ENCODE measurements around the gene OR52D1.

OR52D1 gene

DNA sequence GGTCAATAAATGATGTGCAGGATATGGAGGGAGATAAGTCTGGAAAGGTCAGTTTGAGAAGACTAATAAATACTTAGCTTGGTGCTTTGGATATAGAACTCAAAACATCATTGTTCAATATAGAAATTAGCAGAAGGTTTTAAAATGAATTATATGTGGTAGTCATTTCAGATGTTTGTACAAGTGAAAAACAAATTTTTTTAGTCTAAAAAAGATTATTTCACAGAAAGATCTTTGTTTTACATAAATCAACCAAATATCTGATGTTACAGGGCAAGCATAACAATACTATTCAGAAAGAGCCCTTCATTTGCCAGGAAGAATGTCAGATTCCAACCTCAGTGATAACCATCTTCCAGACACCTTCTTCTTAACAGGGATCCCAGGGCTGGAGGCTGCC, at the start of gene OR52D1:
Gene OR52D1 (plus strand): TSS at position 301 of the 400 bp plus-strand sequence. CDS start 22 bp downstream, at position 323.
- no peak for DNase-seq

DNA sequence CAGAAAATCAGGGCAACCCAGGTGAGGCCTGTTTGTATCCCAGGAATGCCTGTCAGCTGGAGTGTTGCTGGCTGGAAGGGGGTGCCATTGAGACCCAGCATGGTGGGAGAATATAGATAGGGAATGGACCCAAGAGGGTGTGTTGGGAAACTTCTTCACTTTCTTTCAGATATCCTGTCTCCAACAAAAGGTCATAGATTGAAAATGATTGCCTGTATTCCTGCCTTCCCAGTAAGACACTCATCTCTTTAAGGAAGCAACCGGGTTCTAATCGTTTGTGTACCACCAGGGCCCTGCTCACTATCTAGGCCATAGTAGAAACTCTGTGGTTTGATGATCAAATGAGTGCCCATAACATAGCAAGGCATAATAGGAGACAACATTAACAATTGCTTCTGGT, 47.1 kb upstream of the OR52D1 start, which contains the start of gene OR51I1:
Gene OR51I1 (minus strand): TSS at position 101 of the 400 bp plus-strand sequence. CDS start 0 bp downstream, at position 101.
- DNase-seq: no peak

DNA sequence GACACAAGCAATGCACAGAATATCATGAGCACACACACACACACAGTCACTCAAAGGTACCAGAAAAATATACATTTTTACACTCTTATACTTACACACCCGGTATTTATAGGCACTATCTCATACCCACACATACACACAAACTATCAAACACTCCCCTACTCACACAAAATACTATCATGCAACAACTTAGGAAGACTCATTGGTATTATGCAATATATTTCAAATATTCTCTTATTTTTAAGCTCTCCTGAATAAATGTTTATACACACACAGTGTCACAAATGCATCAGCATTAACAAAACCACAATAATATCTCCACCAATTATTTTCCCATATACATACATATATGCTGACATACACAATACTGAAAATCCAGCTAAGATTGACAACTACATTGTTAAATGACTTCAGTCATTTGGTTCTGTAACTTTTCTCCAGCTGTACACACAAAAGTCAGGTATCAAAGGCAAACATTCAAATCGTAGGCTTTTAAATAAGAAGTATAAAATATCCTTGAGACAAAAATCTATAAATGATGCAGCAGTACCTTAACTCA, 44.6 kb upstream of the OR52D1 start:
- DNase-seq: no peak

DNA sequence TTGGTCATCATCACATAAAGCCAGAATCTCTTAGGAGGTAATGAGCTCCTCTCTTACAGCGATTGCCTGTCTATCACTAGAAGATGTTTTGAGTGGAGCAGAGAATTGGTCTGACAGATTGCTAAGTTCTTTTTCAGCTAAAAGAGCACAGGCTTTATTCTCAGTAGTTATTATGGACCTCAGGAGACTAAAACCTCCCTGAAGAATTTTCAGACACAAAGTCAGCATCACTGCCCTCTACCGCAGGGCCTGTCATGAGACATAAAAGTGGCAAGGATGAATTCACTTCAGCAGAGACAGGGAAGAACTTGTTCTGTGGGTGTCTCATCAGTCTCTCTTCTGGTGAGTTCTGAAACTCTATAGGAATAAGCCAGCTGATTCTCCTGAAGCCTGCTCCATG, 39.5 kb upstream of the OR52D1 start, which contains the start of gene OR51I2:
Gene OR51I2 (plus strand): TSS at position 301 of the 400 bp plus-strand sequence. CDS start 4,166 bp downstream, outside the sequence.
- DNase-seq: no peak

DNA sequence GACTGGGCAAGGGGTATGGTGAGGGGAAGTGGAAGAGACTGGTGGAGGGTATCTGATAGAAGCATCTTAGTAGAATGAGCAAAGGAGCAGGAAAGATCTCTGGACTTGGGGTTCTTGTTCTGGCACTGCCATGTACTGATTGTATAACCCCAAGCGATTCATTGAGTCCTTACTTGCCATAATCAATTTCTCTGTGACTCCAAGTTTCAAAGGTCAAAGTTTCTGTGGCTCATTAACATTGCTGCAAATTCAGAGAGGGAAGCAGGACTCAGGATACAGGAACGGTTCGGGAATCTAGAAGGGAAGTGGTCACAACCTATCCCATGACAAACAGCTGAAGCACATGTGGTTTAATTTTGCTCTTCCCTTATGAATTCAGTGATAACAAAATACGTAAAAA, 39.1 kb upstream of the OR52D1 start:
- DNase-seq: no peak

DNA sequence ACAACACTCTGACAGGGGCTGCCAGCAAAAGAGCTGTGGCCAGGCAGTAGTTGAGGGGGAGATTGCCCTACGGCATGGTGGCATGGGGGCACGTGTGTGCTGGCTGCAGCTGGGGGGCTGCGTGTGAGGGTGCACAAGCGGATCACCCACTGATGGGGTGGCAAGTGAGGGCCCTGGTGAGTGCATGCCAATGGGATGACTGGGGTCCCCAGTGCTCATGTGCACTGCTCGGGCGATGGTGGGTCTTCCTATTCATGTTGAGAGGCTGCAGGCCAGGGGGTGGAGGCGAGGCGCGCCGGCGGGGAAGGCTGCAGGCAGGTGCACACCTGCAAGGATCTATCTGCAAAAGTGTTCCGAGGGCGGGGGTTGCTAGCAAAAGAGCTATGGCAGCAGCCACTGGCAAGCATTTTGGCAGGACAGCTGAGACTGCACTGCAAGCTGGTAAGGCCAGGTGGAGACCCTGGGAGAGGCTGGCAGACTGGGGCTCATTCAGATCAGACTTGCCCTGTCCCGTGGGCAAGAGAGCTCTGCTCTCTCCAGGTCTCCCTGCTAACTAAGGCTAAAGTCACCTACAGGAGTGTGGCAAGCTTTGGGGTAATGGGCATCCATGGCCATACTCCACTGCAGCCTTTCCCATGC, 27.4 kb upstream of the OR52D1 start:
- no peak for DNase-seq

DNA sequence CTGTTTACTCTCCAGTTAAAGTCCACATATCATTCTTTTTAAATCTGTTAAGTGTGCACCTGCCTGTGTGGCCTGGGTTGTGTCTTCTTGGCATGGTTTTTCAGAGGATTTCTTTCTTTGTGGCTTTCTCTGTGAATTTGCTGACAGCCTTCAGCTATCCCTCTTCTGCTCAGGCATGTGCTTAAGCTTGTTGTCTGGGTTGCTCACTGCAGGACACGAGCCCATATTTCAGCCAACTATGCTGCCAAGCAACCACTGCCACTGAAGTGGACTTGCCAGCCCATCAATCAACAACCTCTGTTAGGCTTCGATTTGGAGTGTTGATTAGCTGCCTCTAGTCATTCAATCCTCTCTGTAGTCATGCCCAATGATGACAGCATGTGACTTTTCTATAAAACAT, 21.0 kb upstream of the OR52D1 start:
- DNase-seq: no peak

DNA sequence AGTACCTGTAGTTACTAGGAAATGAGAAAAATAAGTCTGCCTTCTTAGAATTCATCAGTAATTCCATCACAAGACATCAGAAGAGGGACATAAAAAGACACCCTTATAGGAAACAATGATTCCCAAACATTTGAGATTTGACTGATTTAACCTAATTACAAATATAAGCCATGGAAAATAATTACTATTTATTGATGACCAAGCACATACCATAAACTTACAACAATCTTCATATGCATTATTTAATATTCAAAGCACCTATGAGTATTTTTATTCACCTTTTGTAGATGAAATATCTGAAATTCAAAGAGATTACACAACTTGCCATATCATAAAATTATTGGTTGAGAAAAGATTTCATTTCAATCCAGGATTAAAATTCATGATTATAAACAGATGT, 14.6 kb upstream of the OR52D1 start:
- DNase-seq: no peak

DNA sequence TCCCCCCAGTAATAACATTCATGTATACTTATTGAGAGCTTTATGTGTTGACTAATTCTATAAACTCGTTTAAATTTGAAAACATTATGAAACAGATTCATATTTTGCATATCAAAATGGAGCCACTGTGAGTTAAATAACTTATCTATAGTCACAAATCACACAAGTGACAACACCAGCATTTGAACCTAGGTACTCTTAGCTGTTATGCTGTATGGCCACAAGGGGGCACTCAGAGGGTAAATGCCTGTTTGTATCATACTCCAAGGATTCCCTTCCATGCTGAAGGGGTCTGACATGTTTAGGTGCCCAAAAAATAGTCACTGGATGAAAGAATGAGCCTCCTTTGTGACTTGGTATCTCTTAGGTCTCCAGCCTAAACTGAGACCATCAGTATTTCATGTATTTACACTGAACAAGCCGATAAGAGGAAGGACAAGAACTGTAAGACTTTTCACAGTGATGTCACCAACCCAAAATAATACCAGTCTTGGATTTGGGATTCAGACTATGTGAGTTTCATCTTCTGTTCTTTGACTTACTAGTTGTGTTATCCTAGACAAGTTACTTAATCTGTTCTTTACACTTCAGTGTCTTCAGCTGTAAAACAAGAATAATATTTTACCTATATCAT, 12.2 kb upstream of the OR52D1 start:
- no peak for DNase-seq

DNA sequence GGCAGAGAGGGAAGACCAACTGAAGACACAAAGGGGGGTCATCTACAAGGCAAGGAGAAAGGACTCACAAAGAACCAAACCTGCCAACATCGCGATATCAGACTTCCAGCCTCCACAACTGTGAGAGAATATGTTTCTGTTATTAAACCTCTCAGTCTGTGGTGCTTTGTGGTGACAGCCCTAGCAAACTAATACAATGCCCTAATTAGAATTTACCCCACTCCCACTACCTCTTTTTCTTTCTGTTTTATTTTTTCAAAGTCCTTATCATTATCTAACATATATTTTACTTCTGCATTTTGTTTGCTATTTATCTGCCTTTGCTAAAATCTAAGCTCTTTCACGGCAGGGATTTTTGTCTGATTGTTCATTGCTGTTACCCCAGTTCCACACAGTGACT, 2.5 kb upstream of the OR52D1 start:
- no peak for DNase-seq

DNA sequence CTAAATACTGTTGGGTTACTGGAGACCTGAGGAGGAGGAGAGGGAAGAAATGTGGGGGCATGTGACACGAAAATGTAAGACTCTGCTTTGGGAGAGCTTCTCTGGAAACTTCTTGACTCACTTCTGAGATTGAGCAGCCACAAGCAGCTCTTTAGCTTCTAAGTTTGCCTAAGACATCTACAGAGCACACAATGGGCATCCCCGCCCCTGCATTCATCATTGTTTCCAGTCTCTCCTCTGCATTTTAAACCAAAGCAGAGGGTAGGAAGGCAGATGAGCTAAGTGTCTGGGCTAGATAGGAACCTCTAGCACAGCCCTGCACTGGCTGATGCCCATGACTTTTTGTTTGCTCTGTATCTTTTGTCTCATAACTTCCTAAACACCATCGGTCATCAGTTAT, 2.1 kb upstream of the OR52D1 start:
- no peak for DNase-seq

DNA sequence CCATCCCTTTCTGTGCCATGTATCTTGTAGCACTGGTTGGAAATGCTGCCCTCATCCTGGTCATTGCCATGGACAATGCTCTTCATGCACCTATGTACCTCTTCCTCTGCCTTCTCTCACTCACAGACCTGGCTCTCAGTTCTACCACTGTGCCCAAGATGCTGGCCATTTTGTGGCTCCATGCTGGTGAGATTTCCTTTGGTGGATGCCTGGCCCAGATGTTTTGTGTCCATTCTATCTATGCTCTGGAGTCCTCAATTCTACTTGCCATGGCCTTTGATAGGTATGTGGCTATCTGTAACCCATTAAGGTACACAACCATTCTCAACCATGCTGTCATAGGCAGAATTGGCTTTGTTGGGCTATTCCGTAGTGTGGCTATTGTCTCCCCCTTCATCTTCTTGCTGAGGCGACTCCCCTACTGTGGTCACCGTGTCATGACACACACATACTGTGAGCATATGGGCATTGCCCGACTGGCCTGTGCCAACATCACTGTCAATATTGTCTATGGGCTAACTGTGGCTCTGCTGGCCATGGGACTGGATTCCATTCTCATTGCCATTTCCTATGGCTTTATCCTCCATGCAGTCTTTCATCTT, 414 bp downstream of the OR52D1 start:
- DNase-seq: no peak

DNA sequence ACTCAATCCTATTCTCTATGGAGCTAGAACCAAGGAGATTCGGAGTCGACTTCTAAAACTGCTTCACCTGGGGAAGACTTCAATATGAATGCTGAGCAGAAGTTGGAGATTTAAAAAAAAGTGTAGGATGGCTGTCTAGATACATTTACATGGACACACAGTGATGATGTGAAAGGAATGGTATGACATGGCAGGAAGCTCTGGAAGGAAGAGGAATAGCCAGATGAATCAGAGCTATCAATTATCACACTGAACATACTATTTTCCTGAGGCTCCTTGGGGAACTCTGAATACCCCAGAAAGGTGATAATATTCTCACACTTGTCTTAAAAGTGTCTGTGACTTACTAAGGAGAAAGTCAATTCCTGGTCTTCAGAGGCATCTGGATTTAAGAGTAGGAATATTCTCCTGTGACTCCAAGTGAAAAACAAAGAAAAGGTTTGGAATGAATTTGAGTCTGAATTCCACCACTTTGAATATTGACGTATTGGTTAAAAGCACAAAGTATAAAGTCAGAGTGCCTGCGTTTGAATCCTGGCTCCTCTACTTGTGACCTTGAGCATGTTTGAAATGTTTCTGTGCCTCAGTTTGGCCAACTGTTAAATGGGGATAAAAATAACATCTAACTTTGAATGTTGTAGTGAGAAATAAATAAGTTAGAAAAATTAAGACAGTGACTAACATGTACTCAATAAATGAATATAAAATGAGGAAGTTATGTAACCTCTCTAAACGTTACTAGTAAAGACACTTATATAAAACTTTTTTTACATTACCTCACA, 1.3 kb downstream of the OR52D1 start:
- DNase-seq: no peak

DNA sequence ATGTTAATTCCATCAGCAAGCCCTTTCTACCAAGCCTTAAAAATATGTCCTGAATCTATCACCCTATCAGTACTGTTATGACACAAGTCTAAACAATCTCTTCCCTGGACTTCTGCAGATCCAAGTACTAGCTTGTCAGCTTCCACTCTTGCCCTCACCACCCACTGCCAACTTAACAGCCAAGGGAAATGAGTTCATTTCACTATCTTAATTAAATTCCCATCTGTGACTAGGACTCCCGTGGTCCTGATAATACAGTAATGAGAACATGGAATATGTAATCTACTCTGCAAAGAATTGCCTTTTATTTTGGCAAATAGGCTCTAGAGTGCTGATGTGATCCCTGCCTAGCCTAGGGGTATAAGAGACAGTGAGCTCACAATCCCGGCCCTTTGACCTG, 11.2 kb downstream of the OR52D1 start:
- no peak for DNase-seq

DNA sequence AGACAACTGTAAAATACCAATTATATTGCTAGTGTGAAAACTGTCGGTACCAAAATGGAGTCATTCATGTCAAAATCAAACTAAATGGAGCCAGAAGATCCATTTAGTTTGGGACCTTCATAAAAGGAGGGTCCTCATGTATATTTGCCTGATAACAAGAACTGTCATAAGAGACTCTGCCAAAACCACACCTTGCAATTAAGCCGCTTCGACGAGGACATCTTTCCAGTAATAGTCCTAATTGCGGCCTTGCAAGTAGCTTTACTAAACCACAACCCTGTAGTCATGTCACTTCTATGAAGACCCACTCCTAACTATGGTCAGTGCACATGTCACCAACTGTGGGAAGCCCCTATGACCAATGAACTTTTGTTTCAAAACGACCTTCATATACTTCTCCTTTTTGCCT, 11.9 kb downstream of the OR52D1 start:
- DNase-seq: no peak

DNA sequence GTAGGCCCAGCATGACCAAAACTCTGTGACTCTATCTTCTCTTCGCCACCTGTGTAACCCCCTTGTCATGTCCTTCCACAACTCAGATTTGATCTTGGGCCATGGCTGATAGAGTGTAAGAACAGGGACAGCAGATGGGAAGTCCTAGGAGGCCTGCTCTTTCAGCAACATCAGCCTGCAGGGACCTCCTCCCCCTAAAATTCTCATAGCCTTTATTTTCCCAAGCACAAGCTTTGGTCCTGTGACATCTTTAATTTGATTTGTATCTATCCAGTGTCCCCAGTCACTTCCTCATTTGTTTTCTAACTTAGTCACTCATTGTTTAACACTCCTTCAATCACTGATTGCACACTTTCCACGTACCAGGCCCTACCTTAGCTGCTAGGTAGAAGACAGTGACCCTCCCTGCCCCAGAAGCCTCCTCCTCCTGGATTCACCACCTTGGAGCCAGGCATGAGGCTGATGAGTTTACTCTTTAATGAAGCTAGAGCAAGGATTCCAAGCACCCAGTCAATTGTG, 16.0 kb downstream of the OR52D1 start:
- no peak for DNase-seq

DNA sequence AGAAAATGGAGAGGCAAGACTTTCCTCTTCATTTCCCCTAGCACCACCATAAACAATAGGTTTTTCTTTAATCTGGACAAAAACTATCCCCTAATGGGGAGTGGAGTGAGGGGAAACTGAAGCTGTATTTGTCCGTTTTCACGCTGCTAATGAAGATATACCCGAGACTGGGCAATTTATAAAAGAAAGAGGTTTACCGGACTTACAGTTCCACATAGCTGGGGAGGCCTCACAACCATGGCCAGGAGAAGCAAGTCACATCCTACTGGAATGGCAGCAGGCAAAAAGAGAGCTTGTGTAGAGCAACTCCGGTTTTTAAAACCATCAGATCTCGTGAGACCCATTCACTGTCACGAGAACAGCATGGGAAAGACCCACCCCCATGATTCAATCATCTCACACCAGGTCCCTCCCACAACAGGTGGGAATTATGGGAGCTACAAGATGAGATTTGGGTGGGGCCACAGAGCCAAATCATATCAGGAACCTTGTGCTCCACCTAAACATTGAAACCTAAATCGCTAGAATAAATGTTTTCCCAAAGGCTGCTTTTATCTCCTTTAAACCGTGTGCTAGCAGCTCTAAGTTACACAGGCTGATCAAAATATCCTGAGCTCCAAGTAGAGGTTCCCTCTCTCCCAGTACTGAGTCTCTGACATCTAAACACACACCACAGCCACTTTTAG, 17.0 kb downstream of the OR52D1 start:
- no peak for DNase-seq

DNA sequence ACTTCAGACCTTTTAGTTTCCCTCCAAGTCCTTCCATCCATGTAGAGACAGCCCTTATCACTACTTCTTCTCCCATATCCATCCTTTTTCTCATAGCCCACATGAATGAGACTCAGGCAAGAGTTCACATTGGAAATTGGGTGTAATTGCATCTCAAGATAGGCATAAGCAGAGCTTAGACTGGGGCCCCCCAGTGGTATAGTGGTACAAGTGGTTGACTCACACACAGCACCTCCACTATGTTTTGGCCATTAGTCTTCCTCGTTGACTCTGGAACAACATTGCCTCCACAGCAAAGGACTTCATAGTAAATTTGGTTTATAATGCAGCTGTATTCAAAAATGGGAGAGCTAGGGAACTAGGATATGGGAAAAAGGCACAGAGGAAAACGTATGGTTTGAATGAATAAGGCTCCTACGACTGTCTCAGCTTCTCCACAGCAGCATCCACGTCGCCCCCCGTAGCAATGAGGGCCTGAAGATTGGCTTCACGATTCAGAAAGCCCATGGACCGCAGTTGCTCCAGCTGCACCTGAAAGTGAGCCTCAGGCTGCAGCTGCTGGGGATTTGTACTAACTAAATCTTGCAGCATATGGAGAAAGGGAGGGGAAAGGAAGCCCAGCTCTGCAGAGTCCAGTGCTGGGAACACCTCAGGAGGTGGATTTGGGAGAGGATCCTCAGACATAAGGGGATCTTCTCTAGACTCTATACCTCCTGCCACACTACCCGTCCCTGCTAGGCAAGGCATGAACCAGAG, 18.9 kb downstream of the OR52D1 start:
- DNase-seq: no peak

DNA sequence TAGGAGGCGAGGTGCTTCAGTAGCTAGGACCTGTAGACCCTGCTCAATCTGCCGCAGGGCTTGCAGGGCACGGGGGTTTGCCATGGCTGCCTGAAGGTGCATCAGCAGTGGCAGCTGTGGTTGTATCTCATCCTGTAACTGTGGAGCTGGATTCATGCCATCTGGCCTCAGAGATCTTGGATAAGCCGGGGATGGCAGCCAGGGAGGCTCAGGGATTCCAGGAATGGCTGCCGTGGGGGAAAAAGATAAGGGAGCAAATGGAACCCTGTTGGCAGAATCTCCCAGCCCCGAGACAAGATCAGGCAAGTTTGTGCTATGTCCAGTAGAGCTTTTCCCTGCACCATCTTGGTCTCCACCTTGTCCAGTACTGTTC, 19.4 kb downstream of the OR52D1 start:
- DNase-seq: no peak

DNA sequence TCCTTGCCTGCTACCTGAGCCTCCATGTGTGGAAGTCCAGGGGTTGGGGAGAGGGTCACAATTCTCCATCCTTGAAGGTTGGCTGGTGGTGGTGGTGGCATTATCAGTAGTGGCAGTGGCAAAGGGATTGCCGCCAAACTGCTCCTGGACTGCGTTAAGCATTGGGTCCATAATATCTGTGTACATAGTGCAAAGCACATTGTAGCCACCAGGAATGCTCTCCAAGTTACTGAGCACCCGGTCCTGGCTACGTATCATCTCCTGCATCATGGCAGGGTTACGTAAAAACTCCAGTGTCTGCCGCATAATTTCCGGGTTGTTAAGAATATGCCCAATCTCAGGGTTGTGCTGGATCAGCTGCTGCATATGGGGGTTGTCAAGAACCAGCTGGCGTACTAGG, 20.1 kb downstream of the OR52D1 start:
- DNase-seq: no peak

DNA sequence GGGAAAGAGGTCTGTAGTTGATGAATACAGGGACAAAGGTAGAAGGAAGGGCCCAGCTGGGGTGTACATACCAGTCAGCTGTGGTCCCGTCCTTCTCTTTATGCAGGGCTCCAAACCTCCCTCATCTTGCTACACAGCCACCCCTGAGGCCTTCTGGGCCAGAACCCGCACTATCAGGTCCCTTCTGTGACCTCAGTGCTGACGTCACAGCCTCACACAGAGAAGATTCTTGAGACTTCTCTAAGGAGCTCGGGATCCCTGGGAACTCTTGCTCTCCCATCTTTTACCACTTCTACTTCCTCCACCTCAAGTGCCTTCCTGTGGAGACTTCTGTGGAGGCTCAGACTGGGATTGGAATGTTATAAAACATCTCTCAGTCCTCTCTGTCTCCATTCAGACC, 21.3 kb downstream of the OR52D1 start, which contains the start of gene UBQLN3:
Gene UBQLN3 (minus strand): TSS at position 155 of the 400 bp plus-strand sequence. CDS start 399 bp downstream, outside the sequence.
- no peak for DNase-seq
